Putamen (tissue), 1 donor: ENCODE data around the gene PRXL2B.
"Not testable (repeated sequence)": the region's sequence is repeated elsewhere in the genome, so short reads cannot be mapped to it uniquely, and the experiment has no call there.

Experiments
- DNase-seq: peaks from one replicate; pipeline ENCODE4 v3.0.0-alpha.2; 2016; ENCODE audit warnings: low spot score

The PRXL2B gene

GRCh38 chr1:2586154-2587070 is at the start of gene PRXL2B:
PRXL2B (plus strand) TSS chr1:2586777; CDS start chr1:2586886, 109 bp downstream.
- peak; percentile 99 for DNase-seq

- DNase-seq, result no peak
These were observed 48.8 kb upstream of the PRXL2B start for GRCh38 chr1:2537784-2538115.

- no peak for DNase-seq
These were observed 48.2 kb upstream of the PRXL2B start for GRCh38 chr1:2538376-2538775.

- no peak for DNase-seq
These were observed 47.7 kb upstream of the PRXL2B start for GRCh38 chr1:2538872-2539271.

GRCh38 chr1:2539312-2539907 is 47.2 kb upstream of the PRXL2B start:
- DNase-seq, result no peak

GRCh38 chr1:2540816-2541492 is 45.6 kb upstream of the PRXL2B start:
- DNase-seq, result no peak

GRCh38 chr1:2541619-2542245 is 44.8 kb upstream of the PRXL2B start:
- DNase-seq, result no peak

- no peak for DNase-seq
These were observed 44.2 kb upstream of the PRXL2B start for GRCh38 chr1:2542246-2542915.

GRCh38 chr1:2543543-2544092 is 43.0 kb upstream of the PRXL2B start:
- no peak for DNase-seq

- DNase-seq, result no peak
These were observed 42.3 kb upstream of the PRXL2B start for GRCh38 chr1:2544093-2544874.

GRCh38 chr1:2544875-2545640 is 41.5 kb upstream of the PRXL2B start:
- DNase-seq, result no peak

GRCh38 chr1:2545754-2546514 is 40.6 kb upstream of the PRXL2B start:
- no peak for DNase-seq

- no peak for DNase-seq
These were observed 39.9 kb upstream of the PRXL2B start for GRCh38 chr1:2546515-2547209.

GRCh38 chr1:2547210-2548067 is 39.1 kb upstream of the PRXL2B start:
- DNase-seq, result no peak

- DNase-seq, result no peak
These were observed 38.4 kb upstream of the PRXL2B start for GRCh38 chr1:2548068-2548589.

- DNase-seq, result not testable (repeated sequence)
These were observed 37.1 kb upstream of the PRXL2B start for GRCh38 chr1:2549367-2550029.
